AG09309 (cell line): ENCODE results near the gene CCDC90B.

ENCODE experiments used
- DNase-seq: peaks from one replicate; pipeline ENCODE4 v3.0.0-alpha.2; 2010; ENCODE audit warnings: low read depth
- H3K4me3 ChIP-seq: 2 replicates; pipeline ENCODE4 v1.5.1; 2011; ENCODE audit warnings: mild to moderate bottlenecking, low read depth, low read length, moderate library complexity; ENCODE audit not compliant: control insufficient read depth
- CTCF ChIP-seq: IDR thresholded peaks from 2 replicates; pipeline ENCODE4 v1.5.1; 2011; ENCODE audit warnings: mild to moderate bottlenecking, low read depth, low read length, inconsistent platforms; ENCODE audit not compliant: insufficient read depth, control insufficient read depth; ENCODE audit errors: missing control alignments

CCDC90B gene

GRCh38 chr11:83235825-83236224 lies 50.3 kb downstream of the CCDC90B start:
- DNase-seq: no peak
- TF ChIP-seq CTCF: no peak
- no peak overlapping the region for H3K4me3 ChIP-seq

- DNase-seq: no peak
- H3K4me3 ChIP-seq: no peak overlapping the region
- TF ChIP-seq CTCF: no peak
Measured at GRCh38 chr11:83223457-83223856, 62.7 kb downstream of the CCDC90B start.

GRCh38 chr11:83222499-83222898 lies 63.7 kb downstream of the CCDC90B start:
- TF ChIP-seq CTCF: no peak

GRCh38 chr11:83221694-83222093 lies 64.5 kb downstream of the CCDC90B start:
- no peak for TF ChIP-seq CTCF
- no peak for DNase-seq
- H3K4me3 ChIP-seq: no peak overlapping the region

More at GRCh38 chr11:83222499-83222898, 63.7 kb downstream of the CCDC90B start:
- no peak for DNase-seq
- H3K4me3 ChIP-seq: no peak overlapping the region

- DNase-seq: no peak
- no peak for TF ChIP-seq CTCF
- H3K4me3 ChIP-seq: no peak overlapping the region
Measured at GRCh38 chr11:83220260-83220659, 65.9 kb downstream of the CCDC90B start.

- peak; percentile 24 for TF ChIP-seq CTCF
- no peak for DNase-seq
- no peak overlapping the region for H3K4me3 ChIP-seq
Measured at GRCh38 chr11:83219095-83219494, 67.1 kb downstream of the CCDC90B start.
